Ovary (tissue), 3 donors: Measurements from ENCODE around the gene DRC3.

Source experiments
- EP300 ChIP-seq: sonication (generic); formaldehyde crosslinking; IDR thresholded peaks from one replicate; pipeline ENCODE4 v1.6.1; 2017; ENCODE audit warnings: antibody characterized with exemption
- POLR2A ChIP-seq: fragments of 450-650 bp; IDR thresholded peaks from one replicate; pipeline ENCODE4 v1.6.1; 2017; ENCODE audit warnings: antibody characterized with exemption, mild to moderate bottlenecking, moderate library complexity
- TF ChIP-seq, protein P1 (sequence below), 3 donors: fragments of 450-650 bp in 2 of 3; fragments of 200-600 bp in 1 of 3; IDR thresholded peaks; one replicate each; pipeline versions ENCODE4 v1.5.1 to v1.8.0; 2016 to 2022; ENCODE audit warnings: antibody characterized with exemption in 3 of 3, mild to moderate bottlenecking in 1 of 3
- donor health status: DM: no; HTN: no; CAD: no.

DNA sequence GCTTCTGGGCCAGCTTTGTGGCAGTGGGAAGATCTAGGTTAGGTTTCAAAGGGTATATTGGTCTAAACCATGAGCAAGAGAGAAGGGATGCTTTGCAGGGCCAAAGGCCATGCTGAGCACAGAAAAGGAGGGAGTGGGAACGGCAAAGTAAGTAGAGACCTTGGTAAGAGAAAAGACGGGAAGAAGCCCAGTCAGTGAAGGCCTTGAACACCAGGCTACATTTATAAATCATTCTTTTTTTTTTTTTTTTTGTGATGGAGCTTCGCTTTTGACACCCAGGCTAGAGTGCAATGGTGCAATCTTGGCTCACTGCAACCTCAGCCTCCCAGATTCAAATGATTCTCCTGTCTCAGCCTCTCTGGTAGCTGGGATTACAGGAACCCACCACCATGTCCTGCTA lies 18.6 kb upstream of the DRC3 start:
- TF ChIP-seq POLR2A (no peak), EP300 (no peak)
- TF ChIP-seq, protein P1, sequence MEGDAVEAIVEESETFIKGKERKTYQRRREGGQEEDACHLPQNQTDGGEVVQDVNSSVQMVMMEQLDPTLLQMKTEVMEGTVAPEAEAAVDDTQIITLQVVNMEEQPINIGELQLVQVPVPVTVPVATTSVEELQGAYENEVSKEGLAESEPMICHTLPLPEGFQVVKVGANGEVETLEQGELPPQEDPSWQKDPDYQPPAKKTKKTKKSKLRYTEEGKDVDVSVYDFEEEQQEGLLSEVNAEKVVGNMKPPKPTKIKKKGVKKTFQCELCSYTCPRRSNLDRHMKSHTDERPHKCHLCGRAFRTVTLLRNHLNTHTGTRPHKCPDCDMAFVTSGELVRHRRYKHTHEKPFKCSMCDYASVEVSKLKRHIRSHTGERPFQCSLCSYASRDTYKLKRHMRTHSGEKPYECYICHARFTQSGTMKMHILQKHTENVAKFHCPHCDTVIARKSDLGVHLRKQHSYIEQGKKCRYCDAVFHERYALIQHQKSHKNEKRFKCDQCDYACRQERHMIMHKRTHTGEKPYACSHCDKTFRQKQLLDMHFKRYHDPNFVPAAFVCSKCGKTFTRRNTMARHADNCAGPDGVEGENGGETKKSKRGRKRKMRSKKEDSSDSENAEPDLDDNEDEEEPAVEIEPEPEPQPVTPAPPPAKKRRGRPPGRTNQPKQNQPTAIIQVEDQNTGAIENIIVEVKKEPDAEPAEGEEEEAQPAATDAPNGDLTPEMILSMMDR (IDR thresholded peaks at IDR 0.05): no peak
